Endothelial cell of umbilical vein (primary cell): Measurements from ENCODE around the gene SGMS2. TPM values are rescaled to one million over a fixed set of nuclear protein-coding genes. Genes with fewer than 3 reads are reported as not detected.

Source experiments
- BruUV-seq: library from RNA; stranded (reverse); fragments of 400-500 nt; replicated peaks from 2 replicates; lab custom pipeline; 2021; lab: Mats Ljungman, UMichigan
- CTCF ChIA-PET: fragments of 300-600, 350-600 bp; sonication (Branson Sonifier 250); formaldehyde crosslinking; loops from one replicate; lab custom pipeline; 2021; ENCODE audit warnings: antibody characterized with exemption, inconsistent platforms; lab: Charles Lee
- POLR2A ChIA-PET: fragments of 300-600, 350-600 bp; sonication (Branson Sonifier 250); formaldehyde crosslinking; loops from one replicate; lab custom pipeline; 2021; ENCODE audit warnings: antibody characterized with exemption, inconsistent platforms; lab: Charles Lee
- DNase-seq: peaks from one replicate; pipeline ENCODE4 v3.0.0-alpha.2; 2011; ENCODE audit warnings: low read depth, low spot score
- FAIRE-seq: peaks from 2 replicates; lab custom pipeline; 2011; peaks lifted over from hg19 to GRCh38; lab: Jason Lieb, UNC
- H2AFZ ChIP-seq: 2 replicates; pipeline ENCODE4 v1.6.0; 2012; ENCODE audit warnings: low read depth, low read length, control low read depth, inconsistent platforms
- H3K27ac ChIP-seq: 2 replicates; pipeline ENCODE4 v1.5.1; 2011; ENCODE audit warnings: low read depth, mild to moderate bottlenecking, control low read depth, low read length, moderate library complexity; ENCODE audit not compliant: insufficient read depth
- H3K27me3 ChIP-seq, 2 experiments: 2 replicates each; pipeline versions ENCODE4 v1.6.0 to v1.6.1; 2011; ENCODE audit warnings: low read length in 2 of 2, mixed read lengths in 1 of 2; ENCODE audit not compliant: control insufficient read depth in 2 of 2, insufficient read depth in 2 of 2
- H3K36me3 ChIP-seq, 2 experiments: 2 replicates in 1 of 2; 3 replicates in 1 of 2; pipeline ENCODE4 v1.5.1; 2011; ENCODE audit warnings: low read length in 2 of 2, mild to moderate bottlenecking in 1 of 2, moderate library complexity in 1 of 2; ENCODE audit not compliant: control insufficient read depth in 2 of 2, insufficient read depth in 2 of 2; ENCODE audit errors: extremely low read depth in 1 of 2
- H3K4me1 ChIP-seq: 3 replicates; pipeline ENCODE4 v1.5.1; 2011; ENCODE audit warnings: mild to moderate bottlenecking, low read length; ENCODE audit not compliant: control insufficient read depth, insufficient read depth; ENCODE audit errors: extremely low read depth
- H3K4me2 ChIP-seq: 2 replicates; pipeline ENCODE4 v1.6.1; 2011; ENCODE audit warnings: low read length, control low read depth, mixed read lengths; ENCODE audit not compliant: insufficient read depth
- H3K4me3 ChIP-seq, 3 experiments: fragments of 200-600 bp in 1 of 3; sonication (generic), shearing (Covaris generic) in 1 of 3; replicated peaks in 1 of 3; 2 replicates each; pipeline ENCODE4 v1.5.1; 2011 to 2016; ENCODE audit warnings: control low read depth in 3 of 3, low read length in 3 of 3, mild to moderate bottlenecking in 2 of 3, inconsistent platforms in 1 of 3, low read depth in 1 of 3, moderate library complexity in 1 of 3; ENCODE audit not compliant: insufficient read depth in 1 of 3
- H3K79me2 ChIP-seq: 2 replicates; pipeline ENCODE4 v1.6.0; 2012; ENCODE audit warnings: low read length, inconsistent platforms; ENCODE audit not compliant: control insufficient read depth, insufficient read depth
- H3K9ac ChIP-seq: replicated peaks from 2 replicates; pipeline ENCODE3; 2011; ENCODE audit warnings: low read length, control low read depth; ENCODE audit not compliant: insufficient read depth; ENCODE audit errors: extremely low read depth
- H3K9me1 ChIP-seq: replicated peaks from 3 replicates; pipeline ENCODE4 v1.6.0; 2011; ENCODE audit warnings: mild to moderate bottlenecking, low read length; ENCODE audit not compliant: control insufficient read depth, insufficient read depth; ENCODE audit errors: extremely low read depth
- H3K9me3 ChIP-seq: replicated peaks from 2 replicates; pipeline ENCODE4 v1.5.1; 2012; ENCODE audit warnings: low read length, inconsistent platforms; ENCODE audit not compliant: control insufficient read depth, insufficient read depth
- H4K20me1 ChIP-seq: replicated peaks from 2 replicates; pipeline ENCODE3; 2011; ENCODE audit warnings: mild to moderate bottlenecking, low read length; ENCODE audit not compliant: control insufficient read depth, insufficient read depth; ENCODE audit errors: extremely low read depth
- EZH2 ChIP-seq: IDR thresholded peaks from 2 replicates; pipeline ENCODE4 v1.6.1; 2012; ENCODE audit warnings: borderline replicate concordance, low read depth, mild to moderate bottlenecking, moderate library complexity, low read length, inconsistent platforms; ENCODE audit not compliant: severe bottlenecking
- FOS ChIP-seq: IDR thresholded peaks from 2 replicates; pipeline ENCODE4 v1.6.1; 2011; ENCODE audit warnings: mild to moderate bottlenecking, low read length, moderate library complexity, borderline replicate concordance; ENCODE audit not compliant: insufficient read depth
- GATA2 ChIP-seq: IDR thresholded peaks from 2 replicates; pipeline ENCODE4 v1.7.0; 2011; ENCODE audit warnings: low read depth, mild to moderate bottlenecking, moderate library complexity, mixed read lengths, low read length; ENCODE audit not compliant: insufficient read length, insufficient read depth
- JUN ChIP-seq: IDR thresholded peaks from 2 replicates; pipeline ENCODE4 v1.6.1; 2011; ENCODE audit warnings: borderline replicate concordance, low read depth; ENCODE audit not compliant: insufficient read length, insufficient read depth
- MYC ChIP-seq: IDR thresholded peaks from one replicate; pipeline ENCODE4 v1.6.1; 2011; ENCODE audit warnings: mild to moderate bottlenecking, low read depth, low read length
- POLR2A ChIP-seq: IDR thresholded peaks from 2 replicates; pipeline ENCODE4 v1.6.1; 2012; ENCODE audit warnings: low read depth, mild to moderate bottlenecking, control low read depth, low read length
- POLR2AphosphoS5 ChIP-seq: IDR thresholded peaks from 2 replicates; pipeline ENCODE4 v1.6.1; 2012; ENCODE audit warnings: low read depth, mild to moderate bottlenecking, control low read depth, low read length, moderate library complexity; ENCODE audit not compliant: insufficient read depth
- dilution Hi-C: fragments of 300-500 bp; cut with MboI; formaldehyde crosslinking; loops from one replicate; pipeline ENCODE4 v1.15.0; 2019; ENCODE audit warnings: low sequenced_read_pairs; ENCODE audit not compliant: extremely low pct_ligation_motif_present
- intact Hi-C: fragments of 100-400 bp; cut with micrococcal nuclease; formaldehyde crosslinking; loops from one replicate; pipeline ENCODE4 v1.10.0; 2022
- polyA plus RNA-seq, 4 experiments: library from polyadenylated mRNA; depleted of rRNA in 3 of 4; stranded (reverse) in 3 of 4; unstranded in 1 of 4; fragments of >200 nt; gene quantifications; 2 replicates each; pipeline versions ENCODE4 v1.2.1 to v1.2.3, GENCODE V29; 2011 to 2012; ENCODE audit warnings: missing spikeins in 1 of 4
- total RNA-seq: library from RNA; stranded (reverse); gene quantifications from 2 replicates; pipeline ENCODE4 v1.2.3, GENCODE V29; 2021
- TF ChIP-seq, protein P1 (sequence below): IDR thresholded peaks from 2 replicates; pipeline ENCODE4 v1.6.1; 2011; ENCODE audit not compliant: insufficient read depth, insufficient read length
- TF ChIP-seq, protein P2 (sequence below), 2 donors: IDR thresholded peaks; 1 replicate in 1 of 2; 2 replicates in 1 of 2; pipeline ENCODE4 v1.5.1; 2011; ENCODE audit warnings: low read length in 2 of 2, mild to moderate bottlenecking in 2 of 2, moderate library complexity in 2 of 2, control low read depth in 1 of 2, inconsistent platforms in 1 of 2, low read depth in 1 of 2; ENCODE audit not compliant: insufficient read depth in 1 of 2; ENCODE audit errors: extremely low read depth in 1 of 2

Gene SGMS2
- total and polyA plus RNA-seq, 2 donors (not counting 3 experiments of a cell fraction or from before 2014, with no cell fraction given), result 33.0 to 33.2 TPM

DNA sequence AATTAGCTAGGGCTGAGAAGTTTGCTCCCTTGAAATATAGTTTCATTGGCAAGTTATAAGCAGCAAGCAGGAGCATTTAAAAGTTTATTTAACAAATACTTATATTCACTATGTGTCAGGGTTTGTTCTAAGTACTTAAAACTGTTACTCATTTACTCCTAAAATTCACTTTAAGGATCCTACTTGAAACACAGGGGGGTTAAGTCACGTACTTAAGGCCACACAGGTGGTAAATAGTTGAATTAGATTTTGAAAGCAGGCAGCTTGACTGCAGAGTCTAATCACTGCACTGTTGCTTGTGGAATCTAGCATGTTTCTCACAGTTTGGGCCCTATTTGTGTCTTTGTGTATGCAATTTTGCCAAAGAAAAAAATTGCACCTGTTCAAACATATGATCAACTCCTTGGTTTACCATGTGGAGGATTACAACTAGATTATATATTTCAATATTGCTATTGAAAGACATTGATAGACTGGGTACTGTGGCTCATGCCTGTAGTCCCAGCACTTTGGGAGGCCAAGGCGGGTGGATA lies 7.6 kb downstream of the SGMS2 start:
- TF ChIP-seq POLR2A (no peak), POLR2AphosphoS5 (no peak), JUN (no peak), FOS (no peak), MYC (no peak), EZH2 (no peak)
- TF ChIP-seq, protein P1, sequence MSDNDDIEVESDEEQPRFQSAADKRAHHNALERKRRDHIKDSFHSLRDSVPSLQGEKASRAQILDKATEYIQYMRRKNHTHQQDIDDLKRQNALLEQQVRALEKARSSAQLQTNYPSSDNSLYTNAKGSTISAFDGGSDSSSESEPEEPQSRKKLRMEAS, result no peak
- H3K27ac ChIP-seq, result no peak overlapping the region
- no peak overlapping the region for H2AFZ ChIP-seq
- no peak for DNase-seq
- no peaks in the 10 kb centered on the region for H3K36me3 ChIP-seq
- H3K4me2 ChIP-seq, result no peak overlapping the region
- no TSS peak for BruUV-seq
- H3K4me3 ChIP-seq, result no peak overlapping the region
- H3K9me1 ChIP-seq, result no peaks in the 10 kb centered on the region
- no peaks in the 10 kb centered on the region for H3K27me3 ChIP-seq
- H3K9ac ChIP-seq, result no peak overlapping the region
- no peaks in the 10 kb centered on the region for H4K20me1 ChIP-seq
- no peak for FAIRE-seq
- dilution Hi-C loops, result no loop called here
- H3K9me3 ChIP-seq, result no peaks in the 10 kb centered on the region
- H3K79me2 ChIP-seq, result peaks cover 79% of the 10 kb centered on the region
- H3K4me1 ChIP-seq, result no peaks in the 10 kb centered on the region
- POLR2A ChIA-PET, result no interaction called here
- CTCF ChIA-PET, result interaction anchor here (1.5 to 1.9 kb wide), 2 partner anchors 72 to 74 kb away, joined by 4 to 5 read pairs; no protein-coding TSS in a partner anchor
- intact Hi-C loops, result no loop called here

DNA sequence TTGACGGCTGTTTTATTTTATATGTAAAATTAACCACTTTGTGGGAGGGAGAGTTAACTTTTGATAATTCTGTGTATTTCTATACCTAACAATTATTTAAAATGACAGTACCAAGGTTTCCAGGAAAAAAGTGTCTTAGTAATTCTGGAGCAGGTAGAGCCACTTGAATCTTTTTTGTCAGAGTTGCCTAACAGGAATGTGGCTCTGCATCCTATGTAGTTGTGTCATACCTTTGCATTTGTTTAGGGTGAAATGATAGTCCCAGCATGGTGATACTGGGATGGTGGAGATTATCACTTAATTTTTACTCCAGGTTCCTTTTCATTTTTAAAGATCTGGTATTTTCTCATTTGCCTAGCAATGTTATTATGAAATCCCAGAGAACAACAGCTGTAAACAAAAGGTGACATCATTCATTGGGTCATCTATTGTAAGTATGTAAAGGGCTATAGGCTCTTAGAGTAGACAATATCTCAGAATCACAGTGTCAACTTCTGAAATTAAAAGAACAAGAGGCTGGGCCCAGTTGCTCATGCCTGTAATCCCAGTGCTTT lies 9.6 kb downstream of the SGMS2 start:
- Histone ChIP-seq H2AFZ (no peak overlapping the region), H4K20me1 (no peaks in the 10 kb centered on the region), H3K36me3 (no peaks in the 10 kb centered on the region), H3K9ac (no peak overlapping the region), H3K9me3 (no peaks in the 10 kb centered on the region), H3K27me3 (no peaks in the 10 kb centered on the region), H3K4me2 (no peak overlapping the region), H3K79me2 (peaks cover 86% of the 10 kb centered on the region), H3K27ac (no peak overlapping the region), H3K9me1 (no peaks in the 10 kb centered on the region), H3K4me1 (peaks cover 4% of the 10 kb centered on the region), H3K4me3 (no peak overlapping the region)
- POLR2A ChIA-PET, result no interaction called here
- TF ChIP-seq, protein P1, result no peak
- TF ChIP-seq, protein P2, sequence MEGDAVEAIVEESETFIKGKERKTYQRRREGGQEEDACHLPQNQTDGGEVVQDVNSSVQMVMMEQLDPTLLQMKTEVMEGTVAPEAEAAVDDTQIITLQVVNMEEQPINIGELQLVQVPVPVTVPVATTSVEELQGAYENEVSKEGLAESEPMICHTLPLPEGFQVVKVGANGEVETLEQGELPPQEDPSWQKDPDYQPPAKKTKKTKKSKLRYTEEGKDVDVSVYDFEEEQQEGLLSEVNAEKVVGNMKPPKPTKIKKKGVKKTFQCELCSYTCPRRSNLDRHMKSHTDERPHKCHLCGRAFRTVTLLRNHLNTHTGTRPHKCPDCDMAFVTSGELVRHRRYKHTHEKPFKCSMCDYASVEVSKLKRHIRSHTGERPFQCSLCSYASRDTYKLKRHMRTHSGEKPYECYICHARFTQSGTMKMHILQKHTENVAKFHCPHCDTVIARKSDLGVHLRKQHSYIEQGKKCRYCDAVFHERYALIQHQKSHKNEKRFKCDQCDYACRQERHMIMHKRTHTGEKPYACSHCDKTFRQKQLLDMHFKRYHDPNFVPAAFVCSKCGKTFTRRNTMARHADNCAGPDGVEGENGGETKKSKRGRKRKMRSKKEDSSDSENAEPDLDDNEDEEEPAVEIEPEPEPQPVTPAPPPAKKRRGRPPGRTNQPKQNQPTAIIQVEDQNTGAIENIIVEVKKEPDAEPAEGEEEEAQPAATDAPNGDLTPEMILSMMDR (IDR thresholded peaks at IDR 0.05; ENCODE audit: extremely low read depth in 1 of 2, insufficient read depth in 1 of 2, low read depth in 1 of 2, low read length in 2 of 2), result no peak
- TF ChIP-seq EZH2, result no peak
- TF ChIP-seq GATA2, result no peak
- no peak for TF ChIP-seq FOS
- no peak for TF ChIP-seq JUN
- no peak for TF ChIP-seq POLR2A
- TF ChIP-seq POLR2AphosphoS5, result no peak
- no peak for TF ChIP-seq MYC
- dilution Hi-C loops, result no loop called here
- DNase-seq (no peak), FAIRE-seq (no peak)
- CTCF ChIA-PET, result no interaction called here
- no TSS peak for BruUV-seq
- intact Hi-C loops, result no loop called here
